ENCODE measurements around the gene SEMA4D. TPM values are rescaled to one million over a fixed set of nuclear protein-coding genes. Genes with fewer than 3 reads are reported as not detected.

The SEMA4D gene
- total and polyA plus RNA-seq, 2 of the 13 experiments (the other 11 are each of a cell fraction or from before 2014, with no cell fraction given): 0.13 to 0.16 TPM

GRCh38 chr9:89387197-89387849 lies 110.6 kb downstream of the SEMA4D start:
- Histone ChIP-seq H3K27me3 (ENCODE audit: control insufficient read depth in 1 of 2, insufficient read depth in 2 of 2, low read length in 2 of 2) (no peaks in the 10 kb centered on the region; a peak in 2 of 5 replicates), H3K4me2 (ENCODE audit: low read depth, low read length) (no peak overlapping the region), H3K4me1 (ENCODE audit: insufficient read depth, low read length) (peaks cover 34% of the 10 kb centered on the region), H3K27ac (ENCODE audit: extremely low read length, insufficient read depth, low read length) (no peak overlapping the region), H4K20me1 (ENCODE audit: insufficient read depth, low read length) (no peaks in the 10 kb centered on the region), H3K9ac (ENCODE audit: insufficient read depth, low read depth, low read length) (no peak overlapping the region), H2AFZ (ENCODE audit: low read length) (no peak overlapping the region), H3K79me2 (ENCODE audit: insufficient read depth, low read length) (no peaks in the 10 kb centered on the region), H3K9me3 (ENCODE audit: low read length) (no peaks in the 10 kb centered on the region), H3K36me3 (replicated peaks in 1 of 2; ENCODE audit: control insufficient read depth in 1 of 2, insufficient read depth in 2 of 2, low read length in 2 of 2) (no peaks in the 10 kb centered on the region), H3K4me3 (replicated peaks in 1 of 3; ENCODE audit: insufficient read depth in 1 of 3, low read depth in 2 of 3, low read length in 3 of 3) (no peak overlapping the region)
- in situ Hi-C loops (cut with HindIII; ENCODE audit: extremely low pct_ligation_motif_present, low pct_unique_long_range_greater_than_20kb) (no loop called here), intact Hi-C loops (cut with micrococcal nuclease; ENCODE audit: unreplicated experiment) (no loop called here)
- no peak for ATAC-seq
- TF ChIP-seq ONECUT2 (CRISPR knock-in tag; IDR thresholded peaks at IDR 0.05) (no peak), AHR (CRISPR knock-in tag; IDR thresholded peaks at IDR 0.05) (no peak), PHB2 (IDR thresholded peaks at IDR 0.05; ENCODE audit: partially characterized antibody) (no peak), ZNF431 (CRISPR knock-in tag; IDR thresholded peaks at IDR 0.05; ENCODE audit: borderline replicate concordance, low read depth) (no peak), TP53 (CRISPR knock-in tag; conservative IDR thresholded peaks at IDR 0.05) (no peak), HMG20B (CRISPR knock-in tag; conservative IDR thresholded peaks at IDR 0.05) (no peak), PRDM10 (CRISPR knock-in tag; IDR thresholded peaks at IDR 0.05; ENCODE audit: low read depth) (no peak), ZNF205 (CRISPR knock-in tag; IDR thresholded peaks at IDR 0.05) (no peak), ZC3H13 (CRISPR knock-in tag; IDR thresholded peaks at IDR 0.05) (no peak), ZNF709 (CRISPR knock-in tag; IDR thresholded peaks at IDR 0.05) (no peak), DNMT3B (CRISPR knock-in tag; conservative IDR thresholded peaks at IDR 0.05) (no peak), ZBTB21 (CRISPR knock-in tag; IDR thresholded peaks at IDR 0.05) (no peak), JUNB (CRISPR knock-in tag; IDR thresholded peaks at IDR 0.05; ENCODE audit: borderline replicate concordance) (no peak), SUZ12 (IDR thresholded peaks at IDR 0.05; ENCODE audit: low read depth, low read length) (no peak)
- CTCF ChIA-PET (ENCODE audit: low intra/inter-chr PET ratio, low total read pairs): no interaction called here
- POLR2A ChIA-PET: no interaction called here
- no TSS peak for BruUV-seq (replicated peaks)
- WGBS (ENCODE audit: low lambda C conversion rate): 70% methylated on average over 9 of the region's 20 CpGs
- DNase-seq (ENCODE audit: low spot score): no peak
- no peak for FAIRE-seq
